DMS 273 treated with DMSO at 0.1 percent for 48 hours (cell line): ENCODE results near the gene SLC26A1.
"Not testable (repeated sequence)": the region's sequence is repeated elsewhere in the genome, so short reads cannot be mapped to it uniquely, and the experiment has no call there.

ENCODE experiments used
- DNase-seq: peaks from one replicate; lab custom pipeline; 2025; lab: John Stamatoyannopoulos, UW

The SLC26A1 gene

GRCh38 chr4:1013225-1014073, 20.2 kb upstream of the SLC26A1 start:
- no peak for DNase-seq

- DNase-seq, result peak; percentile 40
These were observed 19.0 kb upstream of the SLC26A1 start for GRCh38 chr4:1012034-1012739.

GRCh38 chr4:1011666-1012033, 18.4 kb upstream of the SLC26A1 start:
- no peak for DNase-seq

- peak; percentile 67 for DNase-seq
These were observed 17.9 kb upstream of the SLC26A1 start, which contains the start of gene FGFRL1 for GRCh38 chr4:1011022-1011665. FGFRL1 (plus strand) TSS chr4:1011626; CDS start chr4:1012486, 860 bp downstream.

GRCh38 chr4:1010395-1011021, 17.3 kb upstream of the SLC26A1 start:
- no peak for DNase-seq

GRCh38 chr4:1009542-1010394, 16.6 kb upstream of the SLC26A1 start:
- DNase-seq, result no peak

GRCh38 chr4:1008840-1009541, 15.8 kb upstream of the SLC26A1 start:
- no peak for DNase-seq

GRCh38 chr4:1006856-1007255, 13.7 kb upstream of the SLC26A1 start:
- DNase-seq, result no peak

GRCh38 chr4:1004557-1005485, 11.6 kb upstream of the SLC26A1 start:
- DNase-seq, result no peak

GRCh38 chr4:1004071-1004418, 10.8 kb upstream of the SLC26A1 start:
- no peak for DNase-seq

GRCh38 chr4:1003271-1004070, 10.3 kb upstream of the SLC26A1 start:
- no peak for DNase-seq

GRCh38 chr4:1002631-1003251, 9.5 kb upstream of the SLC26A1 start:
- no peak for DNase-seq

GRCh38 chr4:1002131-1002630, 9.0 kb upstream of the SLC26A1 start:
- no peak for DNase-seq

- no peak for DNase-seq
These were observed 8.4 kb upstream of the SLC26A1 start for GRCh38 chr4:1001561-1002130.

GRCh38 chr4:1000686-1001260, 7.6 kb upstream of the SLC26A1 start:
- DNase-seq, result no peak

- DNase-seq, result no peak
These were observed 6.8 kb upstream of the SLC26A1 start for GRCh38 chr4:999882-1000425.

- not testable (repeated sequence) for DNase-seq
These were observed 6.1 kb upstream of the SLC26A1 start for GRCh38 chr4:999240-999863.
